ENCODE measurements around the gene TEAD1.

TEAD1 gene

GRCh38 chr11:12664385-12664784 lies 9.8 kb upstream of the TEAD1 start:
- TF ChIP-seq, protein P1, sequence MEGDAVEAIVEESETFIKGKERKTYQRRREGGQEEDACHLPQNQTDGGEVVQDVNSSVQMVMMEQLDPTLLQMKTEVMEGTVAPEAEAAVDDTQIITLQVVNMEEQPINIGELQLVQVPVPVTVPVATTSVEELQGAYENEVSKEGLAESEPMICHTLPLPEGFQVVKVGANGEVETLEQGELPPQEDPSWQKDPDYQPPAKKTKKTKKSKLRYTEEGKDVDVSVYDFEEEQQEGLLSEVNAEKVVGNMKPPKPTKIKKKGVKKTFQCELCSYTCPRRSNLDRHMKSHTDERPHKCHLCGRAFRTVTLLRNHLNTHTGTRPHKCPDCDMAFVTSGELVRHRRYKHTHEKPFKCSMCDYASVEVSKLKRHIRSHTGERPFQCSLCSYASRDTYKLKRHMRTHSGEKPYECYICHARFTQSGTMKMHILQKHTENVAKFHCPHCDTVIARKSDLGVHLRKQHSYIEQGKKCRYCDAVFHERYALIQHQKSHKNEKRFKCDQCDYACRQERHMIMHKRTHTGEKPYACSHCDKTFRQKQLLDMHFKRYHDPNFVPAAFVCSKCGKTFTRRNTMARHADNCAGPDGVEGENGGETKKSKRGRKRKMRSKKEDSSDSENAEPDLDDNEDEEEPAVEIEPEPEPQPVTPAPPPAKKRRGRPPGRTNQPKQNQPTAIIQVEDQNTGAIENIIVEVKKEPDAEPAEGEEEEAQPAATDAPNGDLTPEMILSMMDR (IDR thresholded peaks at IDR 0.05; ENCODE audit: insufficient read depth, missing control alignments) = no peak
- FAIRE-seq (no peak), DNase-seq (ENCODE audit: insufficient read length, low spot score) (no peak)

GRCh38 chr11:12666915-12667314 lies 7.3 kb upstream of the TEAD1 start:
- DNase-seq (ENCODE audit: insufficient read length, low spot score) = no peak
- no peak for FAIRE-seq
- TF ChIP-seq, protein P1 (IDR thresholded peaks at IDR 0.05; ENCODE audit: insufficient read depth, missing control alignments) = no peak

DNA sequence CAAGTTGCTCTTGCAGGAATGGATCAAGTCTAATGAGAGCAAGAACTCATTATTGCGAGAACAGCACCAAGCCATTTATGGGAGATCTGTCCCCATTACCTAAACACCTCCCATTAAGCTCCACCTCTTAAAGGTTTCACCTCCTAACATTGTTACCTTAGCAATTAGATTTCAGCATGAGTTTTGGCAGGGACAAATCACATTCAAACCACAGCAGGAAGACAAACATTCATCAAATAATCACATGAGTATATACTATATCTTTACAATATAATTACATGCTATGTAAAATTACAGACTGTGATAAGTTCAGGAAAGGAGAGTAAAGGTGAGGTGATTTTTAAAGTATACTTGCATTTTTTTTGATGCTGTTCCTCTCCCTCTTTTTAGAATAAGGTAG lies 6.6 kb upstream of the TEAD1 start:
- no peak for FAIRE-seq

DNA sequence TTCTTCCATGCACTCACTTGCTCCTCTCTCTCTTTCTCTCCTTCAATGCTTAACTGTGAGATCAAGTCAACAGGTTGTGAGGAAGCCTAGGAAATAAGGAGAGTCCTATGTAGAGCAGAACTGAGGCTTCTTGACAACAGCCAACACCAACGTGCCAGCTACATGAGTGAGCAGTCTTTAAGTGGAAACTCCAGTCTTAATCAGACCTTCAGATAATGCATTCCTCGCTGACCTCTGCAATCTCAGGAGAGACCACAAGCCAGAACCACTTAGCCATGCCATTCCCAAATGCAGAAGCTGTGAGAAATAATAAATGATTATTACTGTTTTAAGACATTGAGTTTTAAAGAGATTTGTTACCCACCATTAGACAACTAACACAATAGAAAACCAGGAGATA lies 6.1 kb upstream of the TEAD1 start:
- DNase-seq (ENCODE audit: insufficient read length, low spot score) = no peak
- TF ChIP-seq, protein P1 (IDR thresholded peaks at IDR 0.05; ENCODE audit: insufficient read depth, missing control alignments) = no peak
- no peak for FAIRE-seq

More for the DNA sequence above, 6.6 kb upstream of the TEAD1 start:
- no peak for DNase-seq (ENCODE audit: insufficient read length, low spot score)
- TF ChIP-seq, protein P1 (IDR thresholded peaks at IDR 0.05; ENCODE audit: insufficient read depth, missing control alignments) = no peak

- FAIRE-seq (no peak), DNase-seq (ENCODE audit: insufficient read length, low spot score) (no peak)
- TF ChIP-seq, protein P1 (IDR thresholded peaks at IDR 0.05; ENCODE audit: insufficient read depth, missing control alignments) = no peak
These were observed 4.3 kb upstream of the TEAD1 start for GRCh38 chr11:12669930-12670329.

GRCh38 chr11:12671370-12671769 lies 2.9 kb upstream of the TEAD1 start:
- FAIRE-seq = no peak
- DNase-seq (ENCODE audit: insufficient read length, low spot score) = no peak
- TF ChIP-seq, protein P1 (IDR thresholded peaks at IDR 0.05; ENCODE audit: insufficient read depth, missing control alignments) = no peak

DNA sequence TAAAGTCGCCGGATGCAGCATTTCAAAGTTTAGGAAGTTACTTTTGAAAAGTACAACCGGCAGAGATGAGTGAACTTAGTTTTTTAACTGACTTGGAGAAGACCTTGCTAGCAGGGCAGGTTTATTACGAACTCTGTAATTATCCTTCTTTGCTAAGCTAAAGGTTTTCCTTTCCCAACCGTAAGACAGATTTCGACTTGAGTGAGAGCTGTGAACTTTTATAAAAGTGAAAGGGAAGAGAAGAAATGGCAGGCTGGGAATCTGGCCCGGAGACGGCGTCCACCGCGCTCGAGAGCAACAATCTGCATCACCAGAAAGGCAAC lies 659 bp upstream of the TEAD1 start:
- TF ChIP-seq, protein P1 (IDR thresholded peaks at IDR 0.05; ENCODE audit: insufficient read depth, missing control alignments) = no peak
- DNase-seq (ENCODE audit: insufficient read length, low spot score) = no peak
- FAIRE-seq = no peak
